Neural progenitor cell (in vitro differentiated cells): ENCODE data around the gene MAGED2.

Experiments
- CTCF ChIP-seq: fragments of 200-600 bp; sonication (generic); IDR thresholded peaks from 2 replicates; pipeline ENCODE4 v1.5.1; 2017; ENCODE audit warnings: antibody characterized with exemption, mild to moderate bottlenecking
- EZH2 ChIP-seq: fragments of 200-600 bp; sonication (generic); IDR thresholded peaks from 2 replicates; pipeline ENCODE4 v1.6.1; 2017; ENCODE audit warnings: antibody characterized with exemption, mild to moderate bottlenecking, moderate library complexity
- EZH2phosphoT487 ChIP-seq: fragments of 200-600 bp; sonication (generic); IDR thresholded peaks from 2 replicates; pipeline ENCODE4 v1.6.1; 2017; ENCODE audit warnings: antibody characterized with exemption

- TF ChIP-seq CTCF, result no peak
- TF ChIP-seq EZH2, result no peak
- no peak for TF ChIP-seq EZH2phosphoT487
Observed at GRCh38 chrX:54819201-54819600, 11.7 kb downstream of the MAGED2 start.
